CD14-positive monocyte (primary cell): ENCODE measurements around the gene TMEM106B. TPM values are rescaled to one million over a fixed set of nuclear protein-coding genes. Genes with fewer than 3 reads are reported as not detected.
"Not testable (repeated sequence)": the region's sequence is repeated elsewhere in the genome, so short reads cannot be mapped to it uniquely, and the experiment has no call there.

Source experiments
- DNase-seq, 3 donors: peaks; one replicate each; pipeline ENCODE4 v3.0.0-alpha.2; 2011 to 2022
- H2AFZ ChIP-seq: 2 replicates; pipeline ENCODE4 v1.6.0; 2012; ENCODE audit warnings: mild to moderate bottlenecking, low read depth, low read length, inconsistent platforms; ENCODE audit not compliant: insufficient read depth, poor library complexity, severe bottlenecking
- H3K27ac ChIP-seq, 2 donors: 1 replicate in 1 of 2; 2 replicates in 1 of 2; pipeline ENCODE4 v1.5.1; 2012 to 2013; ENCODE audit warnings: low read length in 2 of 2, control low read depth in 1 of 2, inconsistent platforms in 1 of 2, low read depth in 1 of 2, mild to moderate bottlenecking in 1 of 2
- H3K27me3 ChIP-seq, 2 donors: one replicate each; pipeline versions ENCODE4 v1.6.0 to v1.6.1; 2011 to 2013; ENCODE audit warnings: low read length in 2 of 2; ENCODE audit not compliant: control insufficient read depth in 2 of 2, insufficient read depth in 2 of 2
- H3K36me3 ChIP-seq, 2 donors: replicated peaks in 1 of 2; 1 replicate in 1 of 2; 2 replicates in 1 of 2; pipeline versions ENCODE4 v1.5.1 to v1.6.1; 2012 to 2013; ENCODE audit warnings: low read length in 2 of 2, control low read depth in 1 of 2, inconsistent platforms in 1 of 2, mild to moderate bottlenecking in 1 of 2; ENCODE audit not compliant: insufficient read depth in 2 of 2, control insufficient read depth in 1 of 2
- H3K4me1 ChIP-seq, 2 donors: 1 replicate in 1 of 2; 2 replicates in 1 of 2; pipeline versions ENCODE4 v1.5.1 to v1.6.1; 2012 to 2013; ENCODE audit warnings: low read length in 2 of 2, control low read depth in 1 of 2, inconsistent platforms in 1 of 2, mild to moderate bottlenecking in 1 of 2, moderate library complexity in 1 of 2; ENCODE audit not compliant: insufficient read depth in 2 of 2, control insufficient read depth in 1 of 2
- H3K4me2 ChIP-seq: replicated peaks from 2 replicates; pipeline ENCODE3; 2012; ENCODE audit warnings: low read length, moderate library complexity, mild to moderate bottlenecking; ENCODE audit not compliant: poor library complexity, severe bottlenecking; ENCODE audit errors: extremely low read depth
- H3K4me3 ChIP-seq, 3 experiments: fragments of 200-600 bp in 1 of 3; sonication (generic) in 1 of 3; replicated peaks in 1 of 3; 1 replicate in 2 of 3; 2 replicates in 1 of 3; pipeline ENCODE4 v1.5.1; 2011 to 2013; ENCODE audit warnings: low read length in 3 of 3, mild to moderate bottlenecking in 3 of 3, control low read depth in 2 of 3, low read depth in 2 of 3, inconsistent platforms in 1 of 3, moderate library complexity in 1 of 3
- H3K79me2 ChIP-seq: 2 replicates; pipeline ENCODE4 v1.6.0; 2012; ENCODE audit warnings: mild to moderate bottlenecking, control low read depth, inconsistent platforms, low read length, moderate library complexity; ENCODE audit not compliant: insufficient read depth
- H3K9ac ChIP-seq: 2 replicates; pipeline ENCODE4 v1.6.0; 2017; ENCODE audit warnings: low read length, mild to moderate bottlenecking; ENCODE audit not compliant: insufficient read depth, poor library complexity, severe bottlenecking
- H3K9me3 ChIP-seq, 2 donors: replicated peaks in 1 of 2; 1 replicate in 1 of 2; 2 replicates in 1 of 2; pipeline versions ENCODE4 v1.5.1 to v1.6.1; 2012 to 2013; ENCODE audit warnings: low read length in 2 of 2, control low read depth in 1 of 2; ENCODE audit not compliant: control insufficient read depth in 1 of 2, insufficient read depth in 1 of 2
- H4K20me1 ChIP-seq: 2 replicates; pipeline ENCODE4 v1.6.0; 2012; ENCODE audit warnings: mild to moderate bottlenecking, low read length, control low read depth, moderate library complexity; ENCODE audit not compliant: insufficient read depth
- H3K27ac Mint-ChIP-seq, 7 donors: one replicate each; pipeline ENCODE4 v1.8.0; 2020; ENCODE audit warnings: mild to moderate bottlenecking in 7 of 7, mixed read lengths in 7 of 7, moderate library complexity in 6 of 7, inconsistent platforms in 2 of 7
- H3K27me3 Mint-ChIP-seq, 3 donors: one replicate each; pipeline ENCODE4 v1.8.0; 2021 to 2022; ENCODE audit warnings: low read depth in 3 of 3, mild to moderate bottlenecking in 3 of 3, mixed read lengths in 3 of 3, moderate library complexity in 3 of 3, inconsistent platforms in 1 of 3
- H3K36me3 Mint-ChIP-seq, 2 donors: one replicate each; pipeline ENCODE4 v1.8.0; 2020; ENCODE audit warnings: mixed read lengths in 2 of 2, inconsistent platforms in 1 of 2, mild to moderate bottlenecking in 1 of 2
- H3K4me1 Mint-ChIP-seq: one replicate; pipeline ENCODE4 v1.8.0; 2020; ENCODE audit warnings: mild to moderate bottlenecking, mixed read lengths
- H3K4me3 Mint-ChIP-seq, 2 donors: one replicate each; pipeline ENCODE4 v1.8.0; 2020; ENCODE audit warnings: mild to moderate bottlenecking in 2 of 2, mixed read lengths in 2 of 2, moderate library complexity in 1 of 2
- H3K9me3 Mint-ChIP-seq, 7 donors: one replicate each; pipeline ENCODE4 v1.8.0; 2020 to 2022; ENCODE audit warnings: mixed read lengths in 7 of 7, mild to moderate bottlenecking in 6 of 7, moderate library complexity in 6 of 7, inconsistent platforms in 2 of 7
- CTCF ChIP-seq: fragments of 200-600 bp; IDR thresholded peaks from one replicate; pipeline ENCODE4 v1.8.0; 2022; ENCODE audit warnings: antibody characterized with exemption, mild to moderate bottlenecking
- WGBS: methylation state at CpG from one replicate; pipeline ENCODE4 v1.1.5; 2013; ENCODE audit warnings: missing lambda C conversion rate; ENCODE audit not compliant: insufficient coverage; 5-methylcytosine and 5-hydroxymethylcytosine counted together
- intact Hi-C, 2 donors: fragments of 100-400 bp; cut with micrococcal nuclease; formaldehyde crosslinking; loops; one replicate each; pipeline versions ENCODE4 v1.15.0 to v1.15.1; 2023
- polyA plus RNA-seq, 3 donors: library from polyadenylated mRNA; depleted of rRNA in 1 of 3; unstranded in 2 of 3; stranded (reverse) in 1 of 3; fragments of 300-500 nt in 2 of 3; fragments of >200 nt in 1 of 3; fragmentation: Illumina TruSeq in 2 of 3; gene quantifications; 1 replicate in 2 of 3; 2 replicates in 1 of 3; pipeline ENCODE4 v1.2.3, GENCODE V29; 2012 to 2021

TMEM106B gene
- polyA plus RNA-seq, 3 donors, result 5.2 to 17.7 (median 11.6) TPM

- intact Hi-C loops, result no loop called here
- no peak overlapping the region for H3K4me2 ChIP-seq
- WGBS, result no CpG with 5 or more reads among the region's 1 CpG
- H3K4me1 ChIP-seq, result peaks cover 4 to 7% of the 10 kb centered on the region in 2 donors
- peaks cover 0 to 6% (median 4%) of the 10 kb centered on the region in 7 donors for H3K9me3 Mint-ChIP-seq
- no peaks in the 10 kb centered on the region for H4K20me1 ChIP-seq
- no peak overlapping the region for H3K9ac ChIP-seq
- no peak for DNase-seq
- no peak overlapping the region for H3K4me3 Mint-ChIP-seq
- H3K36me3 ChIP-seq, result peaks cover 14 to 34% of the 10 kb centered on the region in 2 donors
- peaks cover 8% of the 10 kb centered on the region for H3K4me1 Mint-ChIP-seq
- no peak overlapping the region for H2AFZ ChIP-seq
- no peaks in the 10 kb centered on the region for H3K79me2 ChIP-seq
- TF ChIP-seq CTCF, result no peak
- no peaks in the 10 kb centered on the region for H3K9me3 ChIP-seq
- H3K4me3 ChIP-seq, result no peak overlapping the region
- no peaks in the 10 kb centered on the region for H3K27me3 Mint-ChIP-seq
- no peak overlapping the region for H3K27ac ChIP-seq
- peak overlapping the region in 1 of 7 donors; percentile 36 for H3K27ac Mint-ChIP-seq
- H3K27me3 ChIP-seq, result no peaks in the 10 kb centered on the region
- H3K36me3 Mint-ChIP-seq, result peaks cover 46 to 59% of the 10 kb centered on the region in 2 donors
Measured at GRCh38 chr7:12222889-12223579, 11.9 kb downstream of the TMEM106B start.

DNA sequence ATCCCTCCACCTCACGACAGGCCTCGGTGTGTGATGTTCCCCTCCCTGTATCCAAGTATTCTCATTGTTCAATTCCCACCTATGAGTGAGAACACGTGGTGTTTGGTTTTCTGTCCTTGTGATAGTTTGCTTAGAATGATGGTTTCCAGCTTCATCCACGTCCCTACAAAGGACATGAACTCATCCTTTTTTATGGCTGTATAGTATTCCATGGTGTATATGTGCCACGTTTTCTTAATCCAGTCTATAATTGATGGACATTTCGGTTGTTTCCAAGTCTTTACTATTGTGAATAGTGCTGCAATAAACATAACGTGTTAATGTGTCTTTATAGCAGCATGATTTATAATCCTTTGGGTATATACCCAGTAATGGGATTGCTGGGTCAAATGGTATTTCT is 13.9 kb downstream of the TMEM106B start:
- H3K9me3 ChIP-seq, H3K4me3 Mint-ChIP-seq, H3K9ac ChIP-seq, intact Hi-C loops, H3K79me2 ChIP-seq, H4K20me1 ChIP-seq, DNase-seq, H3K4me3 ChIP-seq, H3K27ac ChIP-seq, H3K9me3 Mint-ChIP-seq, H3K27ac Mint-ChIP-seq, H2AFZ ChIP-seq, H3K4me1 ChIP-seq, H3K27me3 Mint-ChIP-seq, H3K27me3 ChIP-seq, H3K4me1 Mint-ChIP-seq, H3K4me2 ChIP-seq: not testable (repeated sequence)
- WGBS, result no CpG with 5 or more reads among the region's 7 CpGs
- H3K36me3 ChIP-seq, result peaks cover 7 to 19% of the 10 kb centered on the region in 2 donors
- peaks cover 34 to 44% of the 10 kb centered on the region in 2 donors for H3K36me3 Mint-ChIP-seq
